ENCODE data around the gene MAPK10. TPM values are rescaled to one million over a fixed set of nuclear protein-coding genes. Genes with fewer than 3 reads are reported as not detected.

Gene MAPK10
- total RNA-seq, 1 experiment from 2014 or later, result 0.79 TPM

DNA sequence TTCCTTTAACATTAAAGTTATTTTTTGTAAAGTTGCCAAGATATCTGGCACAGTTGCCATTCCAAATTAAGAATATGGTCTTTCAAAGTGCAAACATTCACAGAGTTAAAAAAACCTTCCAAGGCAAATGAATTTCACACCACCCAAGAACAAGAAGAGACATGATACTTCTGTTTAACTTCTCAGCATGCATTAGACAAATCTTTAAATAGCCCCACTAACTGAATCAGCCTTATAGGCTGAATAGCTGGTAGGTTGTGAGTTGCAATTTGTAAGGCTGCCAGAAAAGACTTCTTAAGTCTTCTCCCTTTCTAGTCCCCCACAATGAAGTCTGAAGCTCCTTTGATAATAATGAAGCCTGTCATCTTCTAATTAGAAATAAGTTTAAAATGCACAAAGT, 95.6 kb downstream of the MAPK10 start:
- no peaks in the 10 kb centered on the region for H3K4me1 ChIP-seq
- Mint-ChIP-seq H3K9me3 (ENCODE audit: unreplicated experiment) (no peaks in the 10 kb centered on the region), H3K36me3 (ENCODE audit: insufficient read depth, unreplicated experiment) (no peaks in the 10 kb centered on the region), H3K27me3 (ENCODE audit: insufficient read depth, unreplicated experiment) (peaks cover 3% of the 10 kb centered on the region), H3K4me3 (ENCODE audit: unreplicated experiment) (no peak overlapping the region), H3K27ac (ENCODE audit: unreplicated experiment) (no peak overlapping the region), H3K4me1 (ENCODE audit: low read depth, unreplicated experiment) (no peaks in the 10 kb centered on the region)
- no peak for DNase-seq
- ChIA-PET POLR2A (no interaction called here), CTCF (no interaction called here)
- intact Hi-C loops (cut with micrococcal nuclease; ENCODE audit: unreplicated experiment), result no loop called here
- no peak overlapping the region for H3K4me3 ChIP-seq (ENCODE audit: low read depth, low read length)
- H3K9me3 ChIP-seq, result no peaks in the 10 kb centered on the region
- TF ChIP-seq, protein P1, sequence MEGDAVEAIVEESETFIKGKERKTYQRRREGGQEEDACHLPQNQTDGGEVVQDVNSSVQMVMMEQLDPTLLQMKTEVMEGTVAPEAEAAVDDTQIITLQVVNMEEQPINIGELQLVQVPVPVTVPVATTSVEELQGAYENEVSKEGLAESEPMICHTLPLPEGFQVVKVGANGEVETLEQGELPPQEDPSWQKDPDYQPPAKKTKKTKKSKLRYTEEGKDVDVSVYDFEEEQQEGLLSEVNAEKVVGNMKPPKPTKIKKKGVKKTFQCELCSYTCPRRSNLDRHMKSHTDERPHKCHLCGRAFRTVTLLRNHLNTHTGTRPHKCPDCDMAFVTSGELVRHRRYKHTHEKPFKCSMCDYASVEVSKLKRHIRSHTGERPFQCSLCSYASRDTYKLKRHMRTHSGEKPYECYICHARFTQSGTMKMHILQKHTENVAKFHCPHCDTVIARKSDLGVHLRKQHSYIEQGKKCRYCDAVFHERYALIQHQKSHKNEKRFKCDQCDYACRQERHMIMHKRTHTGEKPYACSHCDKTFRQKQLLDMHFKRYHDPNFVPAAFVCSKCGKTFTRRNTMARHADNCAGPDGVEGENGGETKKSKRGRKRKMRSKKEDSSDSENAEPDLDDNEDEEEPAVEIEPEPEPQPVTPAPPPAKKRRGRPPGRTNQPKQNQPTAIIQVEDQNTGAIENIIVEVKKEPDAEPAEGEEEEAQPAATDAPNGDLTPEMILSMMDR (IDR thresholded peaks at IDR 0.05; ENCODE audit: insufficient read depth in 1 of 2, low read depth in 1 of 2, low read length in 1 of 2, severe bottlenecking in 1 of 2, unreplicated experiment in 1 of 2), result no peak
- H3K36me3 ChIP-seq (ENCODE audit: control insufficient read depth, insufficient read depth, low read length), result no peaks in the 10 kb centered on the region
- BruUV-seq (replicated peaks), result no TSS peak
- H3K27me3 ChIP-seq (replicated peaks; ENCODE audit: control insufficient read depth, insufficient read depth, low read length), result no peaks in the 10 kb centered on the region

DNA sequence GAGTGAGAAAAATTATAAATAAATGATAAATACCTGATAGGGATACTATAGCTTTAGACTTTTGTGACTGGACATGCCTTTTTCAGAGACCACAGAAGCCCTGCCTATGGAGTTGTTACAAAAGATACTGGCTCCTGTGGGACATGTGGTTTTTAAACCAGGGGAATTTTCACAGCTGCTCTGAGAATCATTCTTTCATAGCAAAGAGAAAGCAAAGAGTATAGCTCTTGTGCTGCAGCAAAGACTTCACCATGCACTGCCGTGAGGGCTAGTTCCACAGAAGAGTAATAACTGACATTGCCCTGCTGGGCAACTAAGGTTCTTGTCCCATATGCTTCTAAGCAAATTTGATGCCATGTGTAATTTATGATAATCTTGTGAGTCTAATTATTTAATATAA, 98.2 kb downstream of the MAPK10 start:
- POLR2A ChIA-PET, result no interaction called here
- no peaks in the 10 kb centered on the region for H3K9me3 Mint-ChIP-seq (ENCODE audit: unreplicated experiment)

DNA sequence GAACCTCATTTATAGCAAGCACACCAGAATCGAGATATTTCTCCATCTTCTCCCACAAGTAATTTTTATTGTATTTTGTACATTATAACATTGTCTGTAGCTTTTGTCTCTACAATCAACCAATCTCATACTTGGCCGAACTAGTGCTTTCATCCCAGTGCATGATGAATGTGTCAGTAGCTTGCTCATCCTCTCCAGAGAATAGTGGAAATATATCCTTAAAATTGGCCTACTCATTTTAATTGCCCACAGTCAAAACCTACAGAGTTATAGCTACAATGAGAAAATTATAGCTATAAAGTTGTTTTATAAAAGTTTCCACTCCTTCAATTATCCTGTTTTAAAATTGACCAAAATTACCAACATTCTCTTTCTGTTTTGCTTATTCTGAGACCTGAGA, 103.8 kb downstream of the MAPK10 start:
- DNase-seq, result no peak
- no peaks in the 10 kb centered on the region for H3K27me3 Mint-ChIP-seq (ENCODE audit: insufficient read depth, unreplicated experiment)
- BruUV-seq (replicated peaks), result no TSS peak
- no peaks in the 10 kb centered on the region for H3K4me1 ChIP-seq
- intact Hi-C loops (cut with micrococcal nuclease; ENCODE audit: unreplicated experiment), result loop anchor here (5.0 kb wide), 1 partner anchor 641 kb away; no protein-coding TSS in a partner anchor
- TF ChIP-seq, protein P1 (IDR thresholded peaks at IDR 0.05; ENCODE audit: insufficient read depth in 1 of 2, low read depth in 1 of 2, low read length in 1 of 2, severe bottlenecking in 1 of 2, unreplicated experiment in 1 of 2), result no peak
- ChIA-PET POLR2A (no interaction called here), CTCF (no interaction called here)
- H3K9me3 Mint-ChIP-seq (ENCODE audit: unreplicated experiment), result no peaks in the 10 kb centered on the region
- H3K27me3 ChIP-seq (replicated peaks; ENCODE audit: control insufficient read depth, insufficient read depth, low read length), result no peaks in the 10 kb centered on the region
- H3K4me1 Mint-ChIP-seq (ENCODE audit: low read depth, unreplicated experiment), result no peaks in the 10 kb centered on the region
- H3K27ac Mint-ChIP-seq (ENCODE audit: unreplicated experiment), result no peak overlapping the region
- no peak overlapping the region for H3K4me3 ChIP-seq (ENCODE audit: low read depth, low read length)
- no peak overlapping the region for H3K4me3 Mint-ChIP-seq (ENCODE audit: unreplicated experiment)
- no peaks in the 10 kb centered on the region for H3K36me3 Mint-ChIP-seq (ENCODE audit: insufficient read depth, unreplicated experiment)
- no peaks in the 10 kb centered on the region for H3K36me3 ChIP-seq (ENCODE audit: control insufficient read depth, insufficient read depth, low read length)
- no peaks in the 10 kb centered on the region for H3K9me3 ChIP-seq

More for the DNA sequence above, 98.2 kb downstream of the MAPK10 start:
- Histone ChIP-seq H3K4me1 (no peaks in the 10 kb centered on the region), H3K4me3 (ENCODE audit: low read depth, low read length) (no peak overlapping the region), H3K36me3 (ENCODE audit: control insufficient read depth, insufficient read depth, low read length) (no peaks in the 10 kb centered on the region), H3K9me3 (no peaks in the 10 kb centered on the region), H3K27me3 (replicated peaks; ENCODE audit: control insufficient read depth, insufficient read depth, low read length) (no peaks in the 10 kb centered on the region)
- Mint-ChIP-seq H3K4me1 (ENCODE audit: low read depth, unreplicated experiment) (no peaks in the 10 kb centered on the region), H3K27ac (ENCODE audit: unreplicated experiment) (no peak overlapping the region), H3K27me3 (ENCODE audit: insufficient read depth, unreplicated experiment) (peaks cover 3% of the 10 kb centered on the region), H3K36me3 (ENCODE audit: insufficient read depth, unreplicated experiment) (no peaks in the 10 kb centered on the region), H3K4me3 (ENCODE audit: unreplicated experiment) (no peak overlapping the region)
- intact Hi-C loops (cut with micrococcal nuclease; ENCODE audit: unreplicated experiment), result no loop called here
- CTCF ChIA-PET, result no interaction called here
- no TSS peak for BruUV-seq (replicated peaks)
- TF ChIP-seq, protein P1 (IDR thresholded peaks at IDR 0.05; ENCODE audit: insufficient read depth in 1 of 2, low read depth in 1 of 2, low read length in 1 of 2, severe bottlenecking in 1 of 2, unreplicated experiment in 1 of 2), result no peak
- no peak for DNase-seq
